AG10803 (cell line): Measurements from ENCODE around the gene SPATA32.

Experiments used
- DNase-seq: peaks from one replicate; pipeline ENCODE4 v3.0.0; 2010; ENCODE audit warnings: low read depth
- H3K4me3 ChIP-seq: 2 replicates; pipeline ENCODE4 v1.5.1; 2011; ENCODE audit warnings: mild to moderate bottlenecking, low read length, control low read depth
- CTCF ChIP-seq: conservative IDR thresholded peaks from 2 replicates; pipeline ENCODE4 v1.5.1; 2011; ENCODE audit warnings: mild to moderate bottlenecking, low read length, control low read depth, inconsistent platforms

The SPATA32 gene, protein sequence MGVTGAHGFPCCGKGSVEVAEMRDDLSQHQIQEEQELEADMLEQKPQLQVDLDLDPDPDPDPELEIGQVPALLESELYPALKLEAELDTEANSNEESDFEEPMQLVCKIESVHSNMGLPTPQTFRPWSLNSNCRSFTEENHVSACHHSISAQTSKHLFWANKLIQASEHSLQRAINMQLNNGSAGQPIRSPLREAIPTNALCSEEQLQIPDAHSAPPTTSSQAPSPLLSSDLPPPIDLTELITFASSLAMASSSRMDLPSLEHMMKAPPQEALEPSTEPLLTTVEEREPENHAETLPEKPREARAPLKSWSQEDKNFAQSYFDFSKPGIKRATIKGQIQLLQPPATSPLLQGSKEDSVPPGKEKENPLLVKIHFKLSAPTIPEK

DNA sequence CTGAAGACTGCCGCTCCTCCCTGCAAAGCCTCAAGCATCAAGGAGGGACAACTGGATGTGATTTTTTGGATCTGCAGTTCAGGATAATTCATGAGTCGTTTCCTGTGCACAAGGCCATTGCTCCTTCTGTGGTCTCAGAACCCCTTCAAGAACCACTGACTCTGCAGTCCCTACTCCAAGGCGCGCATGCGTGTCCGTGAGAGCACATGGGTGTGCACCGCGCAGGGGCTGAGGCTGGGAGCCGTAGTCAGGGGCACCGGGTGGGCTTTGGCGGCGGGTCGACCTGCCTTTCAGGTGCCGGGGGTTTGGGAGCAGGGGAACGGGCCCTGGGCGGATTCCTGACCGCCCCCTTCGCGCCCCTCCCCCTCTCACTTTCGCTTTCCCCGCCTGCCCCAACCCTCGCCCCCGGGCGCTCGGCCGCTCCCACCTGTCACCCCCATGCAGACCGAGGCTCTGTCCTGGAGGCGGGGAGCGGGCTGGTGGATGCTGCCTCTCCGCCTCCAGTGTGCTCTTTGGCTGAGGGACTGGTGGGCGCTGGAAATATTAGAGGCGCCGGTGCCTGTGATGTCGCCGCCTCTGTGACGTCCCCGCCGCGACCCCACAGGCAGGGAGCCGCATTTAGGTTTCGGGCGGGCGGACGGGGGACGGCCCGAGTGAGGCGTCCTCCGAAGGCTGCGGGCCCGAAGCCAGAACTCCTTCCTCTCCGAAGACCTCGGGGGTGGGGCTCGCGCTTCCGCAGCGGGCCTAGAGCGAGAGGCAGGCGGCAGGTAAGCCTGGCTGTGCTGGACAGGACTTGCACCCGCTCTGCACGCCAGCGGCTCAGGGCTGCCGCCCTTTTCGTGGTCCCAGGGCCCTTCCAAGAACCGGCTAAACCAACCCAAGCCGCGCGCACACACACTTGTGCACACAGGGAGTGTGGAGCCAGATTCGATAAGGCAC is at the start of gene SPATA32:
Gene SPATA32, minus strand, starts transcription at position 518 of the 939 bp plus-strand sequence. Its CDS starts 78 bp downstream, at position 440.
- peak; percentile 17 for DNase-seq
- H3K4me3 ChIP-seq, result peak within 1 kb of the TSS; percentile 63
- TF ChIP-seq CTCF, result no peak

GRCh38 chr17:45311401-45311759 is 49.5 kb upstream of the SPATA32 start:
- peak; percentile 18; the same call in 1 of the 2 replicates for TF ChIP-seq CTCF

DNA sequence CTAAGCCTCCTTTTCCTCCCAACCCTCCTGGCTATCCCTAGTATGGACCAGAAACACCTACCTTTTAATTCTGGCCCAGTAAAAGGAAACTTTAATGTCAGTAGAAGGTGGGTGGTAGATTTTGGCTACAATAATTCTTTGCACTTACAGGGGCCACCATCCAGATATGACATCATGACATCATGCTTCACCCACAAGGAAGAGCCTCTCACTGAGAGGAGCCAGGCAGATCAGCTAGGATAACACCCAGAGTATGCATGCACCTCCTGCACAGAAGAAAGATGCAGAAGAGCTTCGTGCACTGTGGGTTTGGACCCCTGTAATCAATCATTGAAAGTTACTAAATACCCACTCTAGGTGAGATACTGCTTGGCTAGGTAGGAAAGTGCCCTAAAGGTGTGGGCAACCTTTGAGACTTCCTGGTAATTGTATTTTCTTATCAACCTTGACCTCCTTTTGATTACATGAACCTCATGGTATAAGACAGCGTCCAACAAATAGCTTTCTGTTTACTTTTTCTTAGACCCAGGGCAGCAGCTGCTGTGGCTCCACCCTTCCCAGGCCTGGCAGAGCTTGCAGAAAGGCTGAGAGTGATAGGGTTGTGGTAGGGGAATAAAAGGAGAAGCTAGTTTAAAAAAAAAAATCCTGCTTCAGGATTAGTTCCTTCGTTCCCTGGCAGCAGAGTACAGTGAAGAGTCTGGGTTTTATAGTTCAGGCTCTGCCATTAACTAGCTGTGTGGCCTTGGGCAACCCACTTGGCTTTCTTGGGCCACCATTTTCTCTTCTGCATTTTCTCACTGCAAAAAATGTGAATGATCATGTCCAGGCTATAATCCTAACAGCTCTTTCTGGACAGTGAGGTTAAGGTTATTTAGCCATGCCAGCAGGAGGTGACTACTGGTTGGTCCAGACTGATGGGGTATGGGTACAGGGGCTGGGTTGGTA is 48.8 kb upstream of the SPATA32 start:
- no peak for TF ChIP-seq CTCF
- H3K4me3 ChIP-seq, result no peak overlapping the region
- DNase-seq, result no peak

More at GRCh38 chr17:45311401-45311759, 49.5 kb upstream of the SPATA32 start:
- no peak for DNase-seq
- H3K4me3 ChIP-seq, result no peak overlapping the region

DNA sequence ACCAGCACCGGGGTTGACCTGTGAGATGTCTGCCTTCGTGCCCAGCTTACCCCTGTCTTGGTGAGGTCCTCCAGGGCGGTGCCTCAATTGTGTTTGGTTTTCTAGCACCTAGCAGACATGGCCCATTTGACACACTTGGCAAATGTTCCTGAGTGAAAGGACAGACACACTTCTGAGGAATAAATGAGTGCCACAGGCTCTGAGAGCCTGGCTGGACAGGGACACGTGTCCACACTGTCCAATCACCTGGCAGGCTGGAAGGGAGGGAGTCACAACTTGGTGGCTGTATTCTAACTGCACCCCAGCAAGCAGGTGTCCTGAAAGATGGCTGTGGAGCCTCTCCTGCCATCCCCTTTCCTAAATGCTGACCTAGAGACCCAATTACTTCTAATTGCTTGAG is 47.5 kb upstream of the SPATA32 start:
- TF ChIP-seq CTCF, result no peak
- no peak for DNase-seq
- H3K4me3 ChIP-seq, result no peak overlapping the region

GRCh38 chr17:45308840-45309239 is 46.9 kb upstream of the SPATA32 start:
- DNase-seq, result no peak
- no peak for TF ChIP-seq CTCF
- H3K4me3 ChIP-seq, result no peak overlapping the region

GRCh38 chr17:45308016-45308365 is 46.1 kb upstream of the SPATA32 start:
- H3K4me3 ChIP-seq, result no peak overlapping the region
- TF ChIP-seq CTCF, result no peak
- DNase-seq, result no peak
